MM.1S (cell line): ENCODE data around the gene RAB11B.

Source experiments
- DNase-seq: peaks from one replicate; pipeline ENCODE4 v3.0.0-alpha.2; 2015
- H2AFZ ChIP-seq: fragments of 300-600 bp; sonication (generic); 2 replicates; pipeline ENCODE4 v1.6.0; 2016; ENCODE audit warnings: antibody characterized with exemption, low read length
- H3F3A ChIP-seq: fragments of 300-600 bp; sonication (generic); 2 replicates; pipeline ENCODE4 v1.6.1; 2016; ENCODE audit warnings: mild to moderate bottlenecking, antibody characterized with exemption, low read length, moderate library complexity, mixed read lengths; ENCODE audit not compliant: insufficient read depth
- H3K27ac ChIP-seq: fragments of 300-600 bp; sonication (generic); 2 replicates; pipeline ENCODE4 v1.5.1; 2016; ENCODE audit warnings: mild to moderate bottlenecking, low read length
- H3K27me3 ChIP-seq: fragments of 300-600 bp; sonication (generic); replicated peaks from 2 replicates; pipeline ENCODE4 v1.6.0; 2016; ENCODE audit warnings: low read length; ENCODE audit not compliant: insufficient read depth
- H3K36me3 ChIP-seq: fragments of 300-600 bp; sonication (generic); replicated peaks from 2 replicates; pipeline ENCODE4 v1.6.1; 2016; ENCODE audit warnings: mild to moderate bottlenecking, low read length, mixed read lengths; ENCODE audit not compliant: insufficient read depth
- H3K4me1 ChIP-seq: fragments of 300-600 bp; sonication (generic); 2 replicates; pipeline ENCODE4 v1.6.1; 2016; ENCODE audit warnings: low read length, mixed read lengths
- H3K4me2 ChIP-seq: fragments of 300-600 bp; sonication (generic); 2 replicates; pipeline ENCODE4 v1.6.0; 2016; ENCODE audit warnings: low read depth, low read length
- H3K4me3 ChIP-seq: fragments of 300-600 bp; sonication (generic); 2 replicates; pipeline ENCODE4 v1.5.1; 2016; ENCODE audit warnings: low read length, mixed read lengths
- H3K79me2 ChIP-seq: fragments of 300-600 bp; sonication (generic); 2 replicates; pipeline ENCODE4 v1.6.1; 2016; ENCODE audit warnings: mixed run types, low read length, mixed read lengths
- H3K9ac ChIP-seq: fragments of 300-600 bp; sonication (generic); 2 replicates; pipeline ENCODE4 v1.6.1; 2016; ENCODE audit warnings: low read length, mixed read lengths
- H3K9me2 ChIP-seq: fragments of 300-600 bp; sonication (generic); replicated peaks from 2 replicates; pipeline ENCODE4 v1.6.1; 2016; ENCODE audit warnings: mild to moderate bottlenecking, low read length, mixed read lengths; ENCODE audit not compliant: insufficient read depth
- H3K9me3 ChIP-seq: fragments of 300-600 bp; sonication (generic); replicated peaks from 2 replicates; pipeline ENCODE4 v1.6.1; 2016; ENCODE audit warnings: mild to moderate bottlenecking, low read length, mixed read lengths; ENCODE audit not compliant: insufficient read depth
- H4K20me1 ChIP-seq: fragments of 300-600 bp; sonication (generic); 2 replicates; pipeline ENCODE4 v1.6.1; 2016; ENCODE audit warnings: mild to moderate bottlenecking, low read length, moderate library complexity, mixed read lengths; ENCODE audit not compliant: insufficient read depth
- CTCF ChIP-seq: fragments of 300-600 bp; sonication (generic); IDR thresholded peaks from 2 replicates; pipeline ENCODE4 v1.5.1; 2016; ENCODE audit warnings: antibody characterized with exemption, low read length, mixed read lengths
- EZH2 ChIP-seq: fragments of 300-600 bp; sonication (generic); optimal IDR thresholded peaks from 2 replicates; pipeline ENCODE3; 2017; ENCODE audit warnings: low read depth, mild to moderate bottlenecking, antibody characterized with exemption, low read length, mixed read lengths
- EZH2phosphoT487 ChIP-seq: fragments of 300-600 bp; sonication (generic); IDR thresholded peaks from 2 replicates; pipeline ENCODE4 v1.6.1; 2018; ENCODE audit warnings: antibody characterized with exemption, low read length

The RAB11B gene

DNA sequence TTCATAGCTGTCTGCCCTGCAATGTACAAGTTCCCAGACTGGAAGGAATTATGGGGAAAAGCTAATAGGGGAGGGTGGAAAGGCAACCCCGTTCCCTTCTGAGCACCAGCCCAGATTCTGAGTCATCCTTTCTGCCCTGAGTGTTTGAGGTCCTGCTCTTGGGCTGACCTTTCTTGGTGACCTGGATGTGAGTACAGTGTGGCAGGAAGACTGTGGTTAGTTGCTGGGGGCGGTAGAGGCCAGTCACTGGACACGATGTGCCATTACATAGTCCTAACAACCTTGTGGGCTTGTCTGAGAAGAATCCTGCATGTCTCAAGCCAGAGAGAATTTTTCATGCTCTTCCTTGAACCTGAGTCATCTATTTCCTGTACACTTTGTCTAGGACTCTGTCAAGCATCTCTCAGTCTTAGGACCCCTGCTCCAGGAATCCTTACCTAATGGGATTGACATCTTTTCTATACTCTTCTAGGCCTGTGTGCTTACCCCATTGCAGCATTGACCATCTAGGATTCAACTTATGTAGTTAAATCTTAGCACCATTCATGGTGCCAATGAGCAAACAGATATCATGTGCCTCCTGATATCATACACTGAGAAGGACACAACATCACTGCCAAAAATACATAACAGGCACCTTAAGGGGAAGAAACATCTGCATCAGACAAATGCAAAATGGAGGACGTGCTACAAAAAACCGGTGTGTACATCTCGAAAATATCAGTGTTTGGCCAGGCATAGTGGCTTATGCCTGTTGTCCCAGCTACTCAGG lies 34.3 kb upstream of the RAB11B start:
- no peaks in the 10 kb centered on the region for H3K9me3 ChIP-seq
- no peak overlapping the region for H2AFZ ChIP-seq
- H3K79me2 ChIP-seq = no peaks in the 10 kb centered on the region
- no peaks in the 10 kb centered on the region for H3K36me3 ChIP-seq
- TF ChIP-seq EZH2 (no peak), CTCF (no peak), EZH2phosphoT487 (no peak)
- peaks cover 28% of the 10 kb centered on the region for H3K27me3 ChIP-seq
- DNase-seq = no peak
- H4K20me1 ChIP-seq = no peaks in the 10 kb centered on the region
- no peaks in the 10 kb centered on the region for H3K9me2 ChIP-seq
- H3K4me1 ChIP-seq = no peaks in the 10 kb centered on the region
- H3K4me3 ChIP-seq = no peak overlapping the region
- H3K4me2 ChIP-seq = no peak overlapping the region
- no peaks in the 10 kb centered on the region for H3F3A ChIP-seq
- no peak overlapping the region for H3K27ac ChIP-seq
- H3K9ac ChIP-seq = no peak overlapping the region

- no peak overlapping the region for H3K4me2 ChIP-seq
- H4K20me1 ChIP-seq = no peaks in the 10 kb centered on the region
- no peaks in the 10 kb centered on the region for H3K9me2 ChIP-seq
- no peak overlapping the region for H2AFZ ChIP-seq
- H3K4me1 ChIP-seq = peaks cover 5% of the 10 kb centered on the region
- TF ChIP-seq EZH2phosphoT487 (no peak), EZH2 (no peak), CTCF (no peak)
- H3F3A ChIP-seq = no peaks in the 10 kb centered on the region
- H3K79me2 ChIP-seq = no peaks in the 10 kb centered on the region
- no peak overlapping the region for H3K4me3 ChIP-seq
- peaks cover 19% of the 10 kb centered on the region for H3K27me3 ChIP-seq
- no peaks in the 10 kb centered on the region for H3K9me3 ChIP-seq
- H3K9ac ChIP-seq = no peak overlapping the region
- no peak overlapping the region for H3K27ac ChIP-seq
- DNase-seq = no peak
- H3K36me3 ChIP-seq = no peaks in the 10 kb centered on the region
These were observed 33.1 kb upstream of the RAB11B start for GRCh38 chr19:8357007-8357521.

DNA sequence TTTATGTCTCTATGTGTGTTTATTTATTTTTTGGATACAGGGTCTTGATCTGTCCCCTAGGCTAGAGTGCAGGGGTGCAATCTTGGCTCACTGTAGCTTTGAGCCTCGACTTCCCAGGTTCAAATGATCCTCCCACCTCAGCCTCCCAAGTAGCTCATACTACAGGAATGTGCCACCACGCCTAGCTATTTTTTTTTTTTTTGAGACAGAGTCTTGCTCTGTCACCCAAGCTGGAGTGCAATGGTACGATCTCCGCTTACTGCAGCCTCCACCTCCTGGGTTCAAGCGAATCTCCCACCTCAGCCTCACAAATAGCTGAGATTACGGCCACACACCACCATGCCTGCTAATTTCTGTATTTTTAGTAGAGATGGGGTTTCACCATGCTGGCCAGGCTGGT lies 31.2 kb upstream of the RAB11B start:
- peaks cover 8% of the 10 kb centered on the region for H3K4me1 ChIP-seq

More for the DNA sequence above, 31.2 kb upstream of the RAB11B start:
- H3K9me2 ChIP-seq = no peaks in the 10 kb centered on the region
- no peak overlapping the region for H3K9ac ChIP-seq
- no peaks in the 10 kb centered on the region for H3K79me2 ChIP-seq
- DNase-seq = no peak
- no peaks in the 10 kb centered on the region for H3K9me3 ChIP-seq
- H3K27me3 ChIP-seq = peaks cover 16% of the 10 kb centered on the region
- H3F3A ChIP-seq = no peaks in the 10 kb centered on the region
- TF ChIP-seq EZH2 = no peak
- no peak for TF ChIP-seq CTCF
- TF ChIP-seq EZH2phosphoT487 = no peak
- H4K20me1 ChIP-seq = no peaks in the 10 kb centered on the region
- no peak overlapping the region for H3K4me3 ChIP-seq
- H3K36me3 ChIP-seq = no peaks in the 10 kb centered on the region
- H3K4me2 ChIP-seq = no peak overlapping the region
- H2AFZ ChIP-seq = no peak overlapping the region
- no peak overlapping the region for H3K27ac ChIP-seq
